Measurements from ENCODE around the gene VGLL3. TPM values are rescaled to one million over a fixed set of nuclear protein-coding genes. Genes with fewer than 3 reads are reported as not detected.

Gene VGLL3
- total RNA-seq, 2 donors from 2014 or later = not detected

DNA sequence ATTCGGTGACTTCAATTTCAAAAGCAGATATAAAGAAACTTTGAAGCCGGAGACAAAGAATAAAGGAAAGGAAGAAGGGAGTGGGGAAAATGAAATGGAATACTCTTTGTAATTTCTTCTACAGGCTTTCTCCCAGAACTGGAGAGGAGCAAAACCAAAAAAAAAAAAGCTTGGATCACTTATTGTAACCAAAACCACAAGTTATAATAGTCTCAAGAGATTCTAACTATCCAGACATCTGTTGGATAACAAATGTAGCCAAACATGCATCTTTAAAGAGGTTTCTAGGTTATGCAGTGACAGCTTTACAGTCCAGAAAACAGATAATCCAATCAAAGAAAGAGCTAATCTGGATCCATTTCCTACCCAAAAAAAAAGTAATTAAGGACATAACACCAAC is 36.2 kb downstream of the VGLL3 start:
- peaks cover 9% of the 10 kb centered on the region for H3K9me3 Mint-ChIP-seq
- H3K4me1 Mint-ChIP-seq (ENCODE audit: low read depth in 2 of 2) = no peaks in the 10 kb centered on the region
- no peak for ATAC-seq
- no peak overlapping the region for H3K4me3 Mint-ChIP-seq
- DNase-seq (ENCODE audit: low spot score) = no peak
- H3K27me3 Mint-ChIP-seq = no peaks in the 10 kb centered on the region
- no peak overlapping the region for H3K27ac Mint-ChIP-seq
- no peaks in the 10 kb centered on the region for H3K36me3 Mint-ChIP-seq

- no peaks in the 10 kb centered on the region for H3K4me1 Mint-ChIP-seq (ENCODE audit: low read depth in 2 of 2)
- H3K27ac Mint-ChIP-seq = no peak overlapping the region
- DNase-seq (ENCODE audit: low spot score) = no peak
- no peaks in the 10 kb centered on the region for H3K36me3 Mint-ChIP-seq
- H3K27me3 Mint-ChIP-seq = no peaks in the 10 kb centered on the region
- no peak overlapping the region for H3K4me3 Mint-ChIP-seq
- H3K9me3 Mint-ChIP-seq = peaks cover 9% of the 10 kb centered on the region
- ATAC-seq = no peak
Observed at GRCh38 chr3:86954226-86954625, 36.7 kb downstream of the VGLL3 start.

DNA sequence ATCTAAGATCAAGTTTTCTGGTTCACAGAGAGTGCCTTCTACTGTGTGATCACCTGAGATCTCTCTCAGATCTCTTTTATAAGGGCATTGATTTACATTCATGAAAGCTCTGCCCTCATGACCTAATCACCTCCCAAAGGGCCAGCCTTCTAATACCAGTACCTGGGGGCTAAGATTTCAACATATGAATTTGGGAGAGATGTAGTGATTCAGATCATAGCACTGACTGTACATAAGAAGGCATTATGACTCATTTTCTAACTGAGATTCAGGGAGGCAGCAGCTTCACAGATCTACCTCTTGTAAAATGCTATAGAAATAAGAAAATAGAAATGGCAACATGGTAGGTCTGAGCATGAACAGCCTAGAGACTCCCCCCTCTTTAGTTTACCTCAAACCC is 39.6 kb downstream of the VGLL3 start:
- H3K27ac Mint-ChIP-seq = no peak overlapping the region

DNA sequence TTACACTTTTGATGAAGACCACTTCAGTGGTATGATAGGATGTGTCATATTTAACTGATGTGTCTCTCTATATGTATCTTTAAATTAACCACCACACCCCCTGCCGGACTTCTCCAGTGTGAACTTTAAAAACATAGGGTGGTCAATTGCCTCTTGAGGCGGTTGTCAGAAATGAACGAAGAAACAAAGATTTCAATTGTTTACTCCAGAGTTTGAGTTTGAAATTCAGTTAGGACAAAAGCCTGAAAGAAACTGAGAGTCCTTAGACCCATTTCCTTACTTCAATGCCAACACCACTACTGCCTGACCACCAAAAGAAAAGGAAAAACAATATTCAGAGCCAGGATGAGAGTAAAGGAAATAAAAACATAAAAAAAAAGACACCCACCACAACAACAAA is 40.2 kb downstream of the VGLL3 start:
- Mint-ChIP-seq H3K27me3 (no peaks in the 10 kb centered on the region), H3K4me1 (ENCODE audit: low read depth in 2 of 2) (no peaks in the 10 kb centered on the region), H3K36me3 (no peaks in the 10 kb centered on the region), H3K27ac (no peak overlapping the region), H3K4me3 (no peak overlapping the region), H3K9me3 (peaks cover 5% of the 10 kb centered on the region)
- ATAC-seq (no peak), DNase-seq (ENCODE audit: low spot score) (no peak)

More for the DNA sequence above, 39.6 kb downstream of the VGLL3 start:
- Mint-ChIP-seq H3K4me1 (ENCODE audit: low read depth in 2 of 2) (no peaks in the 10 kb centered on the region), H3K36me3 (no peaks in the 10 kb centered on the region), H3K27me3 (no peaks in the 10 kb centered on the region), H3K9me3 (peaks cover 5% of the 10 kb centered on the region), H3K4me3 (no peak overlapping the region)
- ATAC-seq (no peak), DNase-seq (ENCODE audit: low spot score) (no peak)

DNA sequence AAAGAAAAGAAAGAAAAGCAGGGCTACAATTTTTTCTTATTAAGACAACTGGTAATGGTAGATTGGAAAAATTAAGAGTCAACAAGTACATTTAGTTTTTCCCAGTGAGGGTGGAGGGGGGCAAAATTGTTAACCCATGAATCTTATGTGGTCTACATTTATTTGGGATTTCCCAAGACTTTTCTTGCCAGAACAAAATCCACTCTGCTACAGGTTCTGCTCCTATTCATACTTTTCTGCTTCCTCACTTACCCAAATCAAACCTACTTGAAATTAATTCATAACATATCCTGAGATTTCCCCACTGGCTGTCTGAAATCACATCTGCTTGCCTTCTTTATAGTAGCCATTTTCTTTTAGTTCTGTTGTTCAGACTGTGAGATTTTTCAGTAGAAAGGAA is 41.1 kb downstream of the VGLL3 start:
- Mint-ChIP-seq H3K9me3 (peaks cover 5% of the 10 kb centered on the region), H3K36me3 (no peaks in the 10 kb centered on the region), H3K27ac (no peak overlapping the region), H3K4me1 (ENCODE audit: low read depth in 2 of 2) (no peaks in the 10 kb centered on the region), H3K4me3 (no peak overlapping the region), H3K27me3 (no peaks in the 10 kb centered on the region)
- DNase-seq (ENCODE audit: low spot score) (no peak), ATAC-seq (no peak)

DNA sequence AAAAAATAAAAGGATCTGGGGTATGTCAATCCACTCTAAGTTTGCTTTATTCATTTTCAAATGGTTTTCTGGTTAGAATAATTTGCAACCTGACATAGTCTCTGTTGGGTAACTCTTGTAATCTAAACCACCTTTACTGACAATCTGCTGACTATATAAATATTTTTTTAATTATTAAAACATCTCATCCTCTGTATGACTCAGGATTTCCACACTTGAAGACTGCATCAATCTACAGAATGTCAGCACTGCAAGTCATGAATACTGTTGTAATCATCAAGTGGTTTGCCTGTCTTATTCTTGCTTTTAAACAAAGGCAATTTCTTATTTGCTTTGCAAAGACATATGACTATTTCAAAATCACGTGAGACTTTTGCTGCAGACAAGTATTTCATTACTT is 42.1 kb downstream of the VGLL3 start:
- Mint-ChIP-seq H3K4me3 (no peak overlapping the region), H3K27ac (no peak overlapping the region), H3K36me3 (no peaks in the 10 kb centered on the region), H3K4me1 (ENCODE audit: low read depth in 2 of 2) (no peaks in the 10 kb centered on the region), H3K9me3 (peaks cover 5% of the 10 kb centered on the region), H3K27me3 (no peaks in the 10 kb centered on the region)
- ATAC-seq = no peak
- DNase-seq (ENCODE audit: low spot score) = no peak

- H3K36me3 Mint-ChIP-seq = no peaks in the 10 kb centered on the region
- no peak overlapping the region for H3K27ac Mint-ChIP-seq
- DNase-seq (ENCODE audit: low spot score) = no peak
- no peak overlapping the region for H3K4me3 Mint-ChIP-seq
- no peak for ATAC-seq
- H3K4me1 Mint-ChIP-seq (ENCODE audit: low read depth in 2 of 2) = no peaks in the 10 kb centered on the region
- H3K27me3 Mint-ChIP-seq = no peaks in the 10 kb centered on the region
- H3K9me3 Mint-ChIP-seq = peaks cover 4% of the 10 kb centered on the region
Observed at GRCh38 chr3:86942206-86942605, 48.7 kb downstream of the VGLL3 start.

DNA sequence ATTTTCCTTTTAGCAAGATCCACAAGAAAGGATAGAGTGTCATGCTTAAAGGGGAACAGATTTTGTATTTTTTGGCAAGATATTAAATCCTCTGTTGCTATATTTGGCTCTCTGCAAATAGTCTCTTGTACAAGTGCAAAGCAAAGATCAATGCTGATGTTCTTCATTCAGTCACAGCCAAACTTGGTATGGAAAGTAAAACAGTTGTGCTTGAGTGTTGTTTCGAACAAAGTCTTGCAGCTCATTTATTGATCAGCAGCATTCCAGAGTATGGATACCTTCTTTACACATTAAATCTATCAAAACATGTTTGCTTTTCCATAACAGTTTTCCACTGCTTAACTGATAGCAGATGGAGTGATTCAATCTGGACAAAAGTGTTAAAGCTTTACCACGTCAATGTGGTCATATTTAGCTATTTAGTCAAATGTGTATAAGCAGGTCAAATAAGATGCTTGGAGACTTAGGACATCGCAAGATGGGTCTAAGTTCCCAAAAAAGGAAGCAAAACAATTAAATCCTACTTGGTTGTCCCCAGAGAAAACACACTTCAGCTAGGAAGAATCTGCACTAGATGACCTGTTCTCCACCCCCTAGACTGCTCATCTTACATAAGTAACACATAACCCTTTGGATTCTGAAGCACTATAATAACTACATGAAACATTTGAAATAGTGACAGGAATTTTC is 52.4 kb downstream of the VGLL3 start:
- Mint-ChIP-seq H3K27me3 (no peaks in the 10 kb centered on the region), H3K4me1 (ENCODE audit: low read depth in 2 of 2) (no peaks in the 10 kb centered on the region), H3K9me3 (peaks cover 13% of the 10 kb centered on the region), H3K4me3 (no peak overlapping the region), H3K27ac (no peak overlapping the region), H3K36me3 (no peaks in the 10 kb centered on the region)
- ATAC-seq = no peak
- no peak for DNase-seq (ENCODE audit: low spot score)

- no peaks in the 10 kb centered on the region for H3K4me1 Mint-ChIP-seq (ENCODE audit: low read depth in 2 of 2)
- DNase-seq (ENCODE audit: low spot score) (no peak), ATAC-seq (no peak)
- no peaks in the 10 kb centered on the region for H3K36me3 Mint-ChIP-seq
- H3K27ac Mint-ChIP-seq = no peak overlapping the region
- H3K9me3 Mint-ChIP-seq = peaks cover 13% of the 10 kb centered on the region
- no peak overlapping the region for H3K4me3 Mint-ChIP-seq
- no peaks in the 10 kb centered on the region for H3K27me3 Mint-ChIP-seq
Observed at GRCh38 chr3:86937306-86937791, 53.6 kb downstream of the VGLL3 start.

- DNase-seq (ENCODE audit: low spot score) = no peak
- Mint-ChIP-seq H3K36me3 (no peaks in the 10 kb centered on the region), H3K9me3 (peaks cover 13% of the 10 kb centered on the region), H3K27me3 (no peaks in the 10 kb centered on the region), H3K4me1 (ENCODE audit: low read depth in 2 of 2) (no peaks in the 10 kb centered on the region), H3K27ac (no peak overlapping the region), H3K4me3 (no peak overlapping the region)
- ATAC-seq = no peak
Observed at GRCh38 chr3:86934851-86935250, 56.1 kb downstream of the VGLL3 start.

- DNase-seq (ENCODE audit: low spot score) (no peak), ATAC-seq (no peak)
- Mint-ChIP-seq H3K4me1 (ENCODE audit: low read depth in 2 of 2) (no peaks in the 10 kb centered on the region), H3K4me3 (no peak overlapping the region), H3K27ac (no peak overlapping the region), H3K27me3 (no peaks in the 10 kb centered on the region), H3K36me3 (no peaks in the 10 kb centered on the region), H3K9me3 (peaks cover 13% of the 10 kb centered on the region)
Observed at GRCh38 chr3:86930831-86931230, 60.1 kb downstream of the VGLL3 start.

DNA sequence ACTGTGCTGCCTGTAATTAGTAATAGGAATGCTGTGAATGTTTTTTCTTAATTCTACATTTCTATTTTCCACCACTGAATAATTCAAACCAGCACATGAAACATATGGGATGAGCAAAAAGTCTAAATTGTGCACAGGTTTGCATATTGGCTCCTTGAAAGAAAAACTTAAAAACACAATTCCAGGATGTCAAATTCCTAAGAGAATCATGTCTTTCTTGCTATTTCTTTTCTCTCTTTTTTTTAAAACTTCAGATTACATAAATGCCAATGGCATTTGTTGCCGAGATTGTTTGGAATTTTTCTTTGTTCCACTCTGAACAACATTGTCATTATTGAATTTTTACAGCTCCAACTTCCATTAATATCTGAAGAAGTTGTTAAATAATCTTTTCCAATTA is 60.8 kb downstream of the VGLL3 start:
- Mint-ChIP-seq H3K36me3 (no peaks in the 10 kb centered on the region), H3K4me3 (no peak overlapping the region), H3K4me1 (ENCODE audit: low read depth in 2 of 2) (no peaks in the 10 kb centered on the region), H3K9me3 (peaks cover 8% of the 10 kb centered on the region), H3K27me3 (no peaks in the 10 kb centered on the region), H3K27ac (no peak overlapping the region)
- no peak for ATAC-seq
- DNase-seq (ENCODE audit: low spot score) = no peak

DNA sequence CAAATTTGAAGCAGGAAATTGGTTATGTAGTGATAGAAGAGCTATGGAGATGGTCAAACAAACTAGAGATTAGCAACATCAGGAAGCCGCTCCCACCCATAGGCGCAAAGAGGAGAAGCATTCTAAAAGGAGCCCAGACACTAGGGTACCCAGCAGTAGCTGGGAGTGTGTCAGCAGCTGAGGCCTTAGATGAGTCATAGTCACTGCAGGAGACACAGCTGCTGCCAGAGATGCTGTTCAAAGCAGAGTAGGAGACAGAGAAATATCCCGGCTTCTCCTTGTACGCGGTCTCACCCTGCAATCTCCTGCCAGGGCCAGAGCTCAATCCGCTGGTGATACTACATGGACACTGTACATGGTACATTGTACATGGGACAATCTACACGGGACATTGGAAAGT is 61.9 kb downstream of the VGLL3 start:
- no peaks in the 10 kb centered on the region for H3K4me1 Mint-ChIP-seq (ENCODE audit: low read depth in 2 of 2)
- no peak overlapping the region for H3K4me3 Mint-ChIP-seq
- DNase-seq (ENCODE audit: low spot score) (no peak), ATAC-seq (no peak)
- no peaks in the 10 kb centered on the region for H3K36me3 Mint-ChIP-seq
- H3K9me3 Mint-ChIP-seq = peaks cover 4% of the 10 kb centered on the region
- no peaks in the 10 kb centered on the region for H3K27me3 Mint-ChIP-seq
- no peak overlapping the region for H3K27ac Mint-ChIP-seq

- H3K27ac Mint-ChIP-seq = no peak overlapping the region
- H3K27me3 Mint-ChIP-seq = no peaks in the 10 kb centered on the region
- H3K4me3 Mint-ChIP-seq = no peak overlapping the region
- DNase-seq (ENCODE audit: low spot score) = no peak
- no peak for ATAC-seq
- H3K36me3 Mint-ChIP-seq = peaks cover 6% of the 10 kb centered on the region
- no peaks in the 10 kb centered on the region for H3K4me1 Mint-ChIP-seq (ENCODE audit: low read depth in 2 of 2)
- peaks cover 14% of the 10 kb centered on the region for H3K9me3 Mint-ChIP-seq
Observed at GRCh38 chr3:86923071-86923491, 67.9 kb downstream of the VGLL3 start.
